Stimulated activated CD4-positive, alpha-beta T cell treated with anti-CD3 and anti-CD28 coated beads, Interleukin-15, amount 100 ng/mL, for 48 hours (primary cell): ENCODE results near the gene BBS9.

ENCODE experiments used
- DNase-seq, 2 donors: peaks; one replicate each; pipeline ENCODE4 v3.0.0-alpha.2; 2020; ENCODE audit warnings: low read depth in 2 of 2

BBS9 gene

DNA sequence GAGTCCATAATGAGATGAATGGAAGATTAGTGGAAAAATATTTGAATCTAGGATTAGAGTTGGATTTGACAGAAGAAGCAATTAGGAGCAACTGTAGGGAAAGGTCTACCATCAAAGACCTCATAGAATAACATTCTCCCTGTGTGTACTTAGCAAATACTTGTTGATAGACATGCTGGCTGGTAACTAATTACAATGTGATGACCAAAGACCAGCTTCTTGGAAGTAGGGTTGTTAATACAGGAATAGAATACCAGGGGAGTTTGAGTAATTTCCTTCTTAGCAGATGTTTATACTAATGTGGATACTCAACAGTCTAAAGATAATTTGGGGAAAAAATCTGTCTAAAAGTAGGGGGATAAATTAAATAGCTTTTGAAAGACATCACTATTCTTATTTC is 418.5 kb downstream of the BBS9 start:
- DNase-seq = no peak

DNA sequence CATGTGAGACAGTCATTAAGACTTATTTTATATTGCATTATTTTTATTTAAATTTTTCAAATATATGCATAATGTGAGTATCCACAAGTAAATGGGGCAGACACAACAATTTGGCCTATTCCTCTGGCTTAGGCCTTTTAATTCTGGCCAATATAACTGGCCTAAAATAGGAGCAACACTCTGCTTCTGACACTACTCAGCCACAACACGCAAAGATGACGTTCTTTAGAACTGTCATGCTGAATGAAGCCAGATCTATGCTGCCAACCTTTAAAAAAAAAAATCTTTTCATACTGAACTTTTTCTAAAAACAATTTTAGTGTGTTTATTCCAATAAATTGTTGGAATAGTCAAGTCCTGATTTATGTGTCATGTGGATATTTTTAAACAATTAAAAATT is 421.0 kb downstream of the BBS9 start:
- DNase-seq = no peak

- no peak for DNase-seq
Observed at GRCh38 chr7:33550979-33551378, 421.6 kb downstream of the BBS9 start.

- DNase-seq = no peak
Observed at GRCh38 chr7:33554046-33554445, 424.7 kb downstream of the BBS9 start.

DNA sequence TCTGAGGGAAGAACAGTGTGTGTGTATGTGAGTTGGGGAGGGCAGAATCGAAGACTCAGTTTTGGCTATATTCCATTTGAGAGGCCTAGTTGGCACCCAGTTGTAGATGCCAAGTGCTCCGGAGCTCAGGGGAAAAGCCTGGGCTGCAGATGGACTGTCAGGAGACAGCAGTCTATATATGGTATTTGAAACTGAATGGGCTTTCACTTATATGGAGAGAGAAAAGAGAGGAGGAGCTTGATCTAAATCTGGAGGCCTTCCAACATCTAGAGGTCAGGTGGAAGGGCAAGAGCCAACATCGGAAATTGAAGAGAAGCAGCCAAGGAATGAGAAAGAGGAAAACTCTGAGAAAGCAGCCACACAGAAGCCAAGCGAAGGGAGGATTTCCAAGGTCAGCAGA is 425.2 kb downstream of the BBS9 start:
- no peak for DNase-seq

DNA sequence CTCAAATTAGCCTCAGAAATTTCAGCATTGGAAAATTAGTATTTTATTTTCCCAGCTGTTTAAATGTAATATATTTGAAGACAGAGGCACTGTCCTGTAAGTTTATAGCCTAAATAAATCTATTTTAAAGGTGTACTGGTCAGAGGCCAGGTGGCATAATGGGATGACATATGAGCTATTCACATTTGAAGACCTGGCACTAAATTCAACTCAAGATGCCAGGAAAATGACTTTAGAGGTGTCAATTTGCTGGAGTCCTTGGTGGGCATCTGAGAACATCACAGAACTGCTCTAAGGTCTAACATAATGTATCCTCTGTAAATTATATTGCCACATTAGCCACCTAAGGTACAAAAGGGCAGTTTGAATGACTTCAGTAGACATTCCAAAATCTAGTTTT is 427.1 kb downstream of the BBS9 start:
- DNase-seq = no peak

GRCh38 chr7:33558549-33559323 is 429.4 kb downstream of the BBS9 start:
- no peak for DNase-seq

GRCh38 chr7:33559324-33559710 is 430.0 kb downstream of the BBS9 start:
- DNase-seq = no peak

DNA sequence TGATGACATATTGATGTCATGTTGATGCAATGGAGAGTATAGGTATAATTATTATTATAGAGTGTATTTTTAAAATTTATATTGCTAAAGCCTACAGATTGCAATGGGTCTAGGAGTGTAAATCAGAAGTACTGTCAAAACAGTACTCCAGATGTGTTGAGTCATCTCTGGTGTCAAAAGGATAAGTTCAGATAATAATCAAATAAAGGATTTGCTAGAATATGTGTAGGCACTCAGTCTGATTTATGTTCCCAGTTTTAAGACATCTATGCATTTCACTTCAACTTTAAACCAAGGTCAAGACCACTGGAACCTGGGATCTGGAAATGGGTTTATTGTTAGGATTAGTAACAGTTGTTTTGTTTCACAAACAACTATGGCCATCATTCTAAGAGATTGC is 433.6 kb downstream of the BBS9 start:
- no peak for DNase-seq

- DNase-seq = no peak
Observed at GRCh38 chr7:33563651-33564050, 434.3 kb downstream of the BBS9 start.

DNA sequence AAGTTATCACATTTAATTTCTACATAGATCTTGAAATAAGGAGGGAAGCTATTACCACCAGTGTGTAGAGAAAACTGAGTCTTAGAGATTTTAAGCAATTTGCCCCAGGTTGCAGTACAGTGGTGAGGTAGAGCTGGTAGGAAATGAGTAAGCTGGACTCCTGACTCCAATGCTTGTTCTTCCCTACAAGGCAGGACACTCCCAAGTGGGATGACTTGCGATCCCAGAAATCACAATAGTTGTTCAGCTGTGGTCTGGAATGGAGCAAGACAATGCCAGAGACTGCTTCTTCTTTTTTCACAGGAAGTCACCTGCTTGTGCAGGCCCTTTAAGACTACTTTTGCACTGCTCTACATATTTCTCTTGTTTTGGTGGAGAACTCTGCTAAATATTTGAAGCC is 448.8 kb downstream of the BBS9 start:
- DNase-seq = no peak

DNA sequence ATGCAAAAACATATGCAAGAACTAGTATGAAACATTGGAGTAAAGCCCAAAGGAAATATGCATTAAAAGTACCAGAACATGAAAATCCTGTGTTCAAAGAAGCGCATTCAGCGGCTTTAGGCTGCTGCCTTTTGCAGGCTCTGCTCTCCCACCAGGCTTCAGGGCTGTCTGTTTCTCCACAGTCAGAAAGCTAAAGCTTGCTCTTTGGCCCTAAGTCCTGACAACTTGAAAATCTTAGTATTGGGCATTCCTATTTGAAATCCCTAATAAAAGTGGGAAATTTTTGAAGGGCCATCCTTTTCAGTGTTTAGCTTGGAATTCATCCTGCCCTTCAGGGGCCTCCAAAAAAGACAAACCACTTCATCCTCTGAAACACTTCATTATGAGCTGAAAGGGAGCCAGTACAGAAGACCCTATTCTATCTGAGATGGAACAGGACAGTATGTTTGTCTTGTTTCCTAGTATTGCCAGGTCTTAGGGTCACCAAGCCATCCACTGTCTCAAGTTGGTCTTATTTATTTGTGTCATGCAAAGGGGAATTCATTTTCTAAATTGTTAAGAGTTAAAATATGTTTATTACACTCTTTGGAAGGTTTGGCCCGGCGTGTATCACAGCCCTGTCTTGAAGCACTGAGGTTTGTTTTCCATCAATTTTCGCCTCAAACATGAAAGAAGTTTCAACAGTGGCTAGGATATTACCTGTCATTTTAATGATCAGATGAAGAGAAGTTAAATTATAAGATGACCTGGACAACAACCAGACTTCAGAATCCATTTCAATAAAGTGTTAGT is 449.7 kb downstream of the BBS9 start:
- DNase-seq = no peak

- DNase-seq = no peak
Observed at GRCh38 chr7:33579673-33579960, 450.3 kb downstream of the BBS9 start.

GRCh38 chr7:33581236-33581635 is 451.9 kb downstream of the BBS9 start:
- no peak for DNase-seq

DNA sequence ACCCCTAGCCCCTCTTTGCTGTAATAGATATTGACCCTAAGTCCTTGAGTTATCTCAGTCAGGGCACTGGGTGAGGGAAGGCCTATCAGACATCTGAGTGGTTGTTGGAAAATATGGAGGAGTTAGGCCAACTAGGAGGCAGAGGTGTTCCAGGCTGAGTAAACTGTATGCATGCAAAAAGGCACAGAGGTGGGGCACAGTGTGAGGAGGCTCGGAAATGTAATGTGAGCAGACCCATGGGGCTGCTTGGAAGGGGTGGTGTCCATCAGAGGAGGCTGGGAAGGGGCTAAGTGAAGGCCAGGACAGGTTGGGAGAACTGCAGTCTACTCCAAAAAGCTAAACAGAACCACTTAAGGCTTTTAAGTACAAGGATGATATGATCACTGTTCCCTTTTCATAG is 452.7 kb downstream of the BBS9 start:
- DNase-seq = no peak

- DNase-seq = no peak
Observed at GRCh38 chr7:33582533-33582932, 453.2 kb downstream of the BBS9 start.

GRCh38 chr7:33589911-33590310 is 460.5 kb downstream of the BBS9 start:
- no peak for DNase-seq

- no peak for DNase-seq
Observed at GRCh38 chr7:33590916-33591315, 461.6 kb downstream of the BBS9 start.

DNA sequence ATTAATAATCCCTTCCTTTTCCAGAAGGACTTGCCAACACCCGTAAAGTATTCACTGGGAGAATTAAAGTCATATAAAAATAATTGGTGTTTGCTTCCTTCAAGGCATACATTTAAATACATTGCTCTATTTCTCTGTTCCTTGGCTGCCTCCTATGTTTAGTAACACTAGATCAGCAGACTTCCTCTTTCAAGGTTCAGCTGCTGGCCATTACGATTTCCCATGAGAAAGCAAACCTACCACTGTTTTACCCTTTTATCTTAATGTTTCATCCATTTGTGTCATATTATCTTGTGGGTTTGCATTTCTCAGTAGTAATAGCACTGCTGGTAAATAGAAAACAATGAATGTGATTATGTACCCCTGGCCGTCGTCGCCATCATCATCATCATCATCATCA is 462.1 kb downstream of the BBS9 start:
- DNase-seq = no peak

- no peak for DNase-seq
Observed at GRCh38 chr7:33592718-33593117, 463.4 kb downstream of the BBS9 start.

DNA sequence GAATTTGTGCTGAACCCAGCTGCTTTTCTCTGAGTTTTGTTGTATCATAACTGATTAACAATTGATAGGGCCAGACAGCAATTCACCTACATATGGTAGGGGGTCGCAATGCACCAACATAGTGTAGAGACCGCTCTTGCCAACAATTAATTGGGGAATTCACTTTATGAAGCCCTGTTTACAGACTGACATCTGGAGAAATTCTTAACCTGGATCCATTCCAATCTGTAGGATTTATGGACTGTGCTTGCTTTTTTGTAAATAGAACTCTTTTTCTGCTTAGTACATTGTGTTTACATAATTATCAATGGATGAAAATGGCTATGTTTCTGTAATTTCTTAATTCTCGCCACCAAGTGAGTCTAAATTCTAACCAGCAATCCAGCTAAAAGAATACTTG is 464.2 kb downstream of the BBS9 start:
- DNase-seq = no peak

DNA sequence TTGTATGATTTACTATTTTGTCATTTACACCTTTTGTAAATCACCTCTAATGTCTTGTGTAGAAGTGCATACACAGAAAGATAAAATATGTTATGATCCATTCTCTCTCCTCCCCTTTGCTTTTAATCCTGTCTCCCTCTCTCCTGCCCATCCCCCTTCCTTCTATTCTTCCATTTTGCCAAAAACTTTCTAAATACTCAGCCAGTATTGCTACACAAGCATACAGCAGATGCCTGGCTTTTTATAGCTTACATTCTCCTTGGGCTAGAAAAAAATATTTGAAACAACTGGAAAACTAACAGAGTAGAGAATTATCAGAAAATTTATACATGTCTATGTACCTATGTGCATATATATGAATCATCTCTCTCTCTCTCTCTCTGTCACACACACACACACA is 467.3 kb downstream of the BBS9 start:
- DNase-seq = no peak

DNA sequence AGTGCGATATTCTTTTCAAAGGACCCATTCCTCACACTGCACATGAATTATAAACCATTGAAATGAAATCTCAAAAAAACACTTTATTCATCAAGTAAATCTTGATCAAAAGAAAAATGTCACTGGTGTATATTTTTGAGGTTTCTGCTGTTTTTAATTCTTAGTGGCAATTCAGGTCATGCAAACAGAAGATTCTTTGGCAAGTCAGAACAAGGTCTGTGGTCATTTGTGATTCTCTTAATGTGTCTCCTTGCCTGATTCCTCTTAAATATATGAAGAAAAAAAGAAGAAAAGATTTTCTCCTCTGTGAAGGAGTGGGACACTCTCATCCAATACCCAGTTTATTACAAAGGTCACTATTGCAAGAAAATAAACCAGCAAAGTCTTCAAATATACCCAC is 467.8 kb downstream of the BBS9 start:
- DNase-seq = no peak

DNA sequence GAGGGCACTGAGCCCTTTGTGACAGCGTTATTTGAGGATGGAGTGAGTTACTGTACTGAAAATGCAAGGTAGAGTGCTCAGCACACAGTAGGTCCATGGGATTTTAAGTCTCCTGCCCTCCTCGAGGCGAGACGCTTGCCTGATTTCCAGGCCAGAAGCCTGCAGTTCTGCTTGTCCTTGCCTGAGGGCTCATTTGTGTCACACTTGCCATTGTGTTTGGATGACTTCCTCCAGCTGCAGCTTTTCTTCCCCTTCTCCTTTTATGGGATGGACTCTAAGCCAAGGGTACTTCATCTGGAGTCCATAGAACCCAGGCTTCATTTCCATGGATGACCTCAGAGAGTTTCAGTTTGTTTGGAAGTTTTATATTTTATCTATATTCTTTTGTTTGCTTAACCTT is 471.7 kb downstream of the BBS9 start:
- DNase-seq = no peak
